GM12878 (cell line): ENCODE results near the gene LRRFIP2. TPM values are rescaled to one million over a fixed set of nuclear protein-coding genes. Genes with fewer than 3 reads are reported as not detected.

Experiments used
- ATAC-seq: fragments of 200-7000 bp; cut with Tn5 transposase; 3 replicates; pipeline ENCODE4 v1.9.1; 2020; ENCODE audit warnings: mild to moderate bottlenecking, moderate library complexity
- BruUV-seq: library from RNA; stranded (reverse); fragments of 400-500 nt; replicated peaks from 2 replicates; lab custom pipeline; 2021; lab: Mats Ljungman, UMichigan
- CTCF ChIA-PET: fragments of 300-600 bp; sonication (Branson Sonifier 250); formaldehyde crosslinking; extraction: SDS; loops from one replicate; lab custom pipeline; 2021; ENCODE audit warnings: inconsistent platforms; lab: Yijun Ruan, JAX
- POLR2A ChIA-PET: fragments of 350-600 bp; formaldehyde crosslinking; extraction: SDS; loops from one replicate; lab custom pipeline; 2021; ENCODE audit warnings: inconsistent platforms; lab: Charles Lee
- RAD21 ChIA-PET: fragments of 300-600 bp; sonication (Branson Sonifier 250); formaldehyde crosslinking; loops from one replicate; lab custom pipeline; 2023; ENCODE audit warnings: antibody characterized with exemption; ENCODE audit not compliant: unreplicated experiment; lab: Charles Lee
- SMC1A ChIA-PET: fragments of 300-600 bp; sonication (Branson Sonifier 250); formaldehyde crosslinking; loops from one replicate; lab custom pipeline; 2023; ENCODE audit not compliant: unreplicated experiment, uncharacterized antibody; lab: Charles Lee
- DNase-seq: peaks from one replicate; pipeline ENCODE4 v3.0.0-alpha.2; 2011; ENCODE audit warnings: low read depth, low spot score
- FAIRE-seq: peaks from 3 replicates; lab custom pipeline; 2011; peaks lifted over from hg19 to GRCh38; lab: Jason Lieb, UNC
- H2AFZ ChIP-seq: 2 replicates; pipeline ENCODE4 v1.6.0; 2011; ENCODE audit warnings: low read depth, low read length, control low read depth; ENCODE audit not compliant: control insufficient read depth
- H3K27ac ChIP-seq: 2 replicates; pipeline ENCODE4 v1.5.1; 2011; ENCODE audit warnings: control low read depth; ENCODE audit not compliant: control insufficient read depth, insufficient read depth
- H3K27me3 ChIP-seq, 2 experiments: replicated peaks in 1 of 2; 2 replicates each; pipeline versions ENCODE4 v1.6.0 to v1.6.1; 2011; ENCODE audit warnings: low read length in 1 of 2; ENCODE audit not compliant: control insufficient read depth in 2 of 2, insufficient read depth in 2 of 2
- H3K36me3 ChIP-seq, 2 experiments: 2 replicates each; pipeline ENCODE4 v1.5.1; 2011; ENCODE audit warnings: low read length in 1 of 2; ENCODE audit not compliant: control insufficient read depth in 2 of 2, insufficient read depth in 2 of 2
- H3K4me1 ChIP-seq: 2 replicates; pipeline ENCODE4 v1.6.1; 2011; ENCODE audit warnings: mild to moderate bottlenecking, low read length, moderate library complexity, mixed read lengths; ENCODE audit not compliant: control insufficient read depth, insufficient read depth
- H3K4me2 ChIP-seq: 2 replicates; pipeline ENCODE4 v1.6.0; 2011; ENCODE audit warnings: control low read depth; ENCODE audit not compliant: control insufficient read depth, insufficient read depth
- H3K4me3 ChIP-seq: fragments of 200-600 bp; sonication (generic); 2 replicates; pipeline ENCODE4 v1.5.1; 2016
- H3K79me2 ChIP-seq: 2 replicates; pipeline ENCODE4 v1.6.0; 2011; ENCODE audit warnings: low read length; ENCODE audit not compliant: control insufficient read depth, insufficient read depth
- H3K9ac ChIP-seq: 2 replicates; pipeline ENCODE4 v1.8.0; 2011; ENCODE audit warnings: low read length, control low read depth, mixed read lengths; ENCODE audit not compliant: control insufficient read depth, insufficient read depth
- H3K9me3 ChIP-seq: replicated peaks from 3 replicates; pipeline ENCODE4 v1.5.1; 2011; ENCODE audit warnings: mild to moderate bottlenecking, low read length; ENCODE audit not compliant: control insufficient read depth, insufficient read depth
- H4K20me1 ChIP-seq: 2 replicates; pipeline ENCODE4 v1.6.0; 2011; ENCODE audit not compliant: control insufficient read depth, insufficient read depth
- BACH1 ChIP-seq: fragments of 450-650 bp; IDR thresholded peaks from 2 replicates; pipeline ENCODE4 v1.6.1; 2017; ENCODE audit warnings: mild to moderate bottlenecking, borderline replicate concordance
- BCL3 ChIP-seq: IDR thresholded peaks from 2 replicates; pipeline ENCODE4 v1.6.1; 2011; ENCODE audit warnings: borderline replicate concordance, low read depth, mild to moderate bottlenecking, moderate library complexity, low read length; ENCODE audit not compliant: insufficient read depth, poor library complexity, severe bottlenecking
- MXI1 ChIP-seq: fragments of 150-350 bp; IDR thresholded peaks from 2 replicates; pipeline ENCODE4 v1.6.1; 2011; ENCODE audit warnings: low read depth, mild to moderate bottlenecking, inconsistent platforms, low read length, improper control_type of control experiment
- NFIC ChIP-seq: IDR thresholded peaks from 2 replicates; pipeline ENCODE4 v1.6.1; 2012; ENCODE audit warnings: low read depth, mild to moderate bottlenecking, inconsistent platforms, low read length, moderate library complexity
- NFYA ChIP-seq: IDR thresholded peaks from 2 replicates; pipeline ENCODE4 v1.6.1; 2011; ENCODE audit warnings: low read depth, mild to moderate bottlenecking, low read length, improper control_type of control experiment, borderline replicate concordance
- NFYB ChIP-seq: IDR thresholded peaks from 2 replicates; pipeline ENCODE4 v1.6.1; 2011; ENCODE audit warnings: low read depth, mild to moderate bottlenecking, low read length, improper control_type of control experiment, moderate library complexity; ENCODE audit not compliant: insufficient read depth
- NR2C2 ChIP-seq: IDR thresholded peaks from 2 replicates; pipeline ENCODE4 v1.6.1; 2011; ENCODE audit warnings: borderline replicate concordance, low read depth; ENCODE audit not compliant: control insufficient read depth, insufficient read length
- PBX3 ChIP-seq: IDR thresholded peaks from 2 replicates; pipeline ENCODE4 v1.6.1; 2011; ENCODE audit warnings: mild to moderate bottlenecking, low read depth, low read length, moderate library complexity; ENCODE audit not compliant: insufficient replicate concordance
- RB1 ChIP-seq: fragments of 450-650 bp; formaldehyde crosslinking; IDR thresholded peaks from 2 replicates; pipeline ENCODE4 v1.6.1; 2017; ENCODE audit warnings: mild to moderate bottlenecking, borderline replicate concordance
- SIN3A ChIP-seq: IDR thresholded peaks from 2 replicates; pipeline ENCODE4 v1.6.1; 2012; ENCODE audit warnings: low read depth, low read length, improper control_type of control experiment
- SRF ChIP-seq, 2 experiments: IDR thresholded peaks; 2 replicates each; pipeline ENCODE4 v1.6.1; 2011; ENCODE audit warnings: low read depth in 2 of 2, low read length in 2 of 2, mild to moderate bottlenecking in 1 of 2, moderate library complexity in 1 of 2
- SUZ12 ChIP-seq: fragments of 200-600 bp; sonication (generic); IDR thresholded peaks from one replicate; pipeline ENCODE4 v1.6.1; 2018; ENCODE audit warnings: antibody characterized with exemption, mild to moderate bottlenecking; ENCODE audit not compliant: unreplicated experiment
- ZNF207 ChIP-seq: fragments of 450-650 bp; IDR thresholded peaks from 2 replicates; pipeline ENCODE4 v1.6.1; 2014; ENCODE audit warnings: antibody characterized with exemption, mild to moderate bottlenecking, borderline replicate concordance
- ZNF622 ChIP-seq: fragments of 450-650 bp; IDR thresholded peaks from 2 replicates; pipeline ENCODE4 v1.6.1; 2017; ENCODE audit warnings: mild to moderate bottlenecking, inconsistent platforms
- WGBS: methylation state at CpG from one replicate; pipeline ENCODE4 v1.1.6; 2016; ENCODE audit warnings: low lambda C conversion rate; ENCODE audit not compliant: insufficient replicate concordance, insufficient coverage; ENCODE audit errors: missing lambda C conversion rate; 5-methylcytosine and 5-hydroxymethylcytosine counted together
- in situ Hi-C: fragments of 300-500 bp; cut with MboI; formaldehyde crosslinking; loops from 9 replicates; pipeline ENCODE4 v1.14.3; 2018; ENCODE audit warnings: mixed read lengths
- intact Hi-C: fragments of 100-400 bp; cut with micrococcal nuclease; formaldehyde crosslinking; loops from one replicate; pipeline ENCODE4 v1.14.2; 2022; ENCODE audit not compliant: unreplicated experiment
- polyA plus RNA-seq, 11 experiments: library from polyadenylated mRNA; depleted of rRNA in 4 of 11; unstranded in 6 of 11; stranded (reverse) in 5 of 11; fragments of >200 nt; fragmentation: Nextera tagmentation in 4 of 11; fragmentation: Illumina TruSeq in 1 of 11; extraction: Ambion mirVana in 4 of 11; extraction: Trizol in 1 of 11; gene quantifications; 1 replicate in 1 of 11; 2 replicates in 10 of 11; pipeline versions ENCODE4 v1.2.1 to v1.2.3, GENCODE V29; 2011 to 2016; ENCODE audit warnings: inconsistent platforms in 2 of 11, missing spikeins in 2 of 11, low read depth in 1 of 11
- total RNA-seq, 4 experiments: library from RNA; depleted of rRNA in 3 of 4; stranded (reverse); fragments of >200 nt in 3 of 4; fragmentation: Illumina TruSeq in 1 of 4; extraction: Trizol in 1 of 4; gene quantifications; 2 replicates each; pipeline versions ENCODE4 v1.2.1 to v1.2.3, GENCODE V29; 2013 to 2021

Gene LRRFIP2
- total and polyA plus RNA-seq, 10 of the 15 experiments (the other 5 are each of a cell fraction or from before 2014, with no cell fraction given), result 9.7 to 46.9 (median 38.1) TPM

- 52% methylated on average over 2 of the region's 2 CpGs for WGBS
- BruUV-seq, result no TSS peak
- no peak for FAIRE-seq
Observed at GRCh38 chr3:37087870-37088269, 86.5 kb downstream of the LRRFIP2 start.

More at GRCh38 chr3:37087870-37088269, 86.5 kb downstream of the LRRFIP2 start:
- no peak overlapping the region for H3K4me2 ChIP-seq
- CTCF ChIA-PET, result interaction anchor here (0.6 kb wide), 1 partner anchor 217 kb away, joined by 4 read pairs; no protein-coding TSS in a partner anchor
- no peak for TF ChIP-seq ZNF622
- no peak for TF ChIP-seq BCL3
- TF ChIP-seq NFYB, result no peak
- TF ChIP-seq BACH1, result no peak
- no peak for TF ChIP-seq SUZ12
- TF ChIP-seq SRF (IDR thresholded peaks at IDR 0.05; ENCODE audit: low read depth in 2 of 2, low read length in 2 of 2), result no peak
- TF ChIP-seq MXI1, result no peak
- no peak for TF ChIP-seq ZNF207
- TF ChIP-seq RB1, result no peak
- no peak for TF ChIP-seq NFYA
- TF ChIP-seq PBX3, result no peak
- no peak for TF ChIP-seq NFIC
- TF ChIP-seq SIN3A, result no peak
- TF ChIP-seq NR2C2, result no peak
- TF ChIP-seq, all 136 proteins: peak for 0
- POLR2A ChIA-PET, result interaction anchor here (0.6 kb wide), 1 partner anchor 81 kb away, joined by 3 read pairs; no protein-coding TSS in a partner anchor
- Histone ChIP-seq H3K36me3 (peaks cover 0 to 4% of the 10 kb centered on the region in 2 experiments; a peak in 1 of 4 replicates), H3K4me1 (no peaks in the 10 kb centered on the region), H3K27ac (no peak overlapping the region), H3K79me2 (no peaks in the 10 kb centered on the region), H3K9ac (no peak overlapping the region), H3K9me3 (no peaks in the 10 kb centered on the region), H3K4me3 (no peak overlapping the region), H4K20me1 (no peaks in the 10 kb centered on the region), H2AFZ (no peak overlapping the region), H3K27me3 (no peaks in the 10 kb centered on the region)
- intact Hi-C loops, result no loop called here
- in situ Hi-C loops, result no loop called here
- ATAC-seq, result no peak
- RAD21 ChIA-PET, result no interaction called here
- DNase-seq, result no peak
- SMC1A ChIA-PET, result interaction anchor here (0.6 to 1.1 kb wide), 2 partner anchors 30 to 145 kb away, joined by 3 read pairs; no protein-coding TSS in a partner anchor
